Central memory CD8-positive, alpha-beta T cell (primary cell): ENCODE data around the gene COL20A1.
A peak's percentile ranks its signal among the peaks of the same experiment; 100 is the strongest.

Experiments
- ATAC-seq: fragments of 150-1000 bp; cut with Tn5 transposase; replicated peaks from 2 replicates; pipeline ENCODE4 v1.10.0; 2022; ENCODE audit warnings: mild to moderate bottlenecking, moderate FRiP score, moderate number of reproducible peaks; ENCODE audit not compliant: poor library complexity, severe bottlenecking; ENCODE audit errors: extremely low read depth
- DNase-seq, 2 donors: peaks; one replicate each; pipeline ENCODE4 v3.0.0; 2021; ENCODE audit warnings: low spot score in 2 of 2
- H3K27ac Mint-ChIP-seq: one replicate; pipeline ENCODE4 v1.8.0; 2022; ENCODE audit warnings: low read depth, mild to moderate bottlenecking, moderate library complexity, mixed read lengths
- H3K27me3 Mint-ChIP-seq: one replicate; pipeline ENCODE4 v1.8.0; 2022; ENCODE audit warnings: mixed read lengths
- H3K36me3 Mint-ChIP-seq: one replicate; pipeline ENCODE4 v1.8.0; 2022; ENCODE audit warnings: mild to moderate bottlenecking, moderate library complexity, mixed read lengths; ENCODE audit not compliant: insufficient read depth
- H3K4me1 Mint-ChIP-seq: one replicate; pipeline ENCODE4 v1.8.0; 2022; ENCODE audit warnings: mixed read lengths
- H3K4me3 Mint-ChIP-seq: one replicate; pipeline ENCODE4 v1.8.0; 2022; ENCODE audit warnings: mild to moderate bottlenecking, moderate library complexity, mixed read lengths
- H3K9me3 Mint-ChIP-seq: one replicate; pipeline ENCODE4 v1.8.0; 2022; ENCODE audit warnings: mixed read lengths

COL20A1 gene

GRCh38 chr20:63264519-63264918 is 28.5 kb upstream of the COL20A1 start:
- Mint-ChIP-seq H3K27me3 (peaks cover 26% of the 10 kb centered on the region), H3K36me3 (no peaks in the 10 kb centered on the region), H3K4me1 (peaks cover 6% of the 10 kb centered on the region), H3K4me3 (no peak overlapping the region), H3K27ac (no peak overlapping the region), H3K9me3 (no peaks in the 10 kb centered on the region)
- DNase-seq (no peak), ATAC-seq (no peak)

GRCh38 chr20:63265891-63266515 is 27.0 kb upstream of the COL20A1 start:
- H3K4me1 Mint-ChIP-seq = peaks cover 6% of the 10 kb centered on the region
- H3K9me3 Mint-ChIP-seq = no peaks in the 10 kb centered on the region
- ATAC-seq = no peak
- DNase-seq = no peak
- H3K36me3 Mint-ChIP-seq = no peaks in the 10 kb centered on the region
- peaks cover 26% of the 10 kb centered on the region for H3K27me3 Mint-ChIP-seq
- H3K4me3 Mint-ChIP-seq = no peak overlapping the region
- no peak overlapping the region for H3K27ac Mint-ChIP-seq

- Mint-ChIP-seq H3K27ac (no peak overlapping the region), H3K36me3 (no peaks in the 10 kb centered on the region), H3K27me3 (peaks cover 26% of the 10 kb centered on the region), H3K4me3 (no peak overlapping the region), H3K4me1 (peaks cover 7% of the 10 kb centered on the region), H3K9me3 (no peaks in the 10 kb centered on the region)
- no peak for DNase-seq
- no peak for ATAC-seq
Observed at GRCh38 chr20:63267691-63268090, 25.3 kb upstream of the COL20A1 start.

- Mint-ChIP-seq H3K27ac (no peak overlapping the region), H3K27me3 (peaks cover 26% of the 10 kb centered on the region), H3K4me3 (no peak overlapping the region), H3K36me3 (peaks cover 2% of the 10 kb centered on the region), H3K9me3 (no peaks in the 10 kb centered on the region), H3K4me1 (peaks cover 10% of the 10 kb centered on the region)
- no peak for DNase-seq
- ATAC-seq = no peak
Observed at GRCh38 chr20:63268256-63268655, 24.7 kb upstream of the COL20A1 start.

- H3K4me1 Mint-ChIP-seq = peaks cover 16% of the 10 kb centered on the region
- no peak overlapping the region for H3K27ac Mint-ChIP-seq
- peaks cover 6% of the 10 kb centered on the region for H3K36me3 Mint-ChIP-seq
- DNase-seq (no peak), ATAC-seq (no peak)
- no peak overlapping the region for H3K4me3 Mint-ChIP-seq
- H3K9me3 Mint-ChIP-seq = no peaks in the 10 kb centered on the region
- peaks cover 26% of the 10 kb centered on the region for H3K27me3 Mint-ChIP-seq
Observed at GRCh38 chr20:63268671-63269439, 24.1 kb upstream of the COL20A1 start.

- ATAC-seq (no peak), DNase-seq (no peak)
- Mint-ChIP-seq H3K27ac (no peak overlapping the region), H3K9me3 (no peaks in the 10 kb centered on the region), H3K4me3 (no peak overlapping the region), H3K4me1 (peaks cover 18% of the 10 kb centered on the region), H3K27me3 (peaks cover 18% of the 10 kb centered on the region), H3K36me3 (peaks cover 6% of the 10 kb centered on the region)
Observed at GRCh38 chr20:63269724-63270123, 23.3 kb upstream of the COL20A1 start.

GRCh38 chr20:63270606-63271325 is 22.2 kb upstream of the COL20A1 start:
- no peaks in the 10 kb centered on the region for H3K9me3 Mint-ChIP-seq
- H3K27me3 Mint-ChIP-seq = peaks cover 16% of the 10 kb centered on the region
- peaks cover 6% of the 10 kb centered on the region for H3K36me3 Mint-ChIP-seq
- H3K4me1 Mint-ChIP-seq = peaks cover 18% of the 10 kb centered on the region
- H3K4me3 Mint-ChIP-seq = peak overlapping the region; percentile 92
- ATAC-seq (no peak), DNase-seq (no peak)
- no peak overlapping the region for H3K27ac Mint-ChIP-seq

- DNase-seq (peak; percentile 74 to 75), ATAC-seq (peak; percentile 99)
- Mint-ChIP-seq H3K4me3 (peak within 1 kb of the TSS; percentile 92), H3K9me3 (no peaks in the 10 kb centered on the region), H3K27ac (peak within 1 kb of the TSS; percentile 91), H3K36me3 (peaks cover 6% of the 10 kb centered on the region), H3K27me3 (peaks cover 9% of the 10 kb centered on the region), H3K4me1 (peaks cover 18% of the 10 kb centered on the region)
Observed at GRCh38 chr20:63272105-63273058, 20.6 kb upstream of the COL20A1 start, which contains the start of gene ARFGAP1. Gene ARFGAP1 (plus strand): TSS chr20:63272813. CDS start chr20:63275581, 2,768 bp downstream.

- peaks cover 2% of the 10 kb centered on the region for H3K27me3 Mint-ChIP-seq
- ATAC-seq = no peak
- H3K4me1 Mint-ChIP-seq = peaks cover 18% of the 10 kb centered on the region
- peak overlapping the region; percentile 92 for H3K4me3 Mint-ChIP-seq
- H3K27ac Mint-ChIP-seq = peak overlapping the region; percentile 91
- no peak for DNase-seq
- H3K9me3 Mint-ChIP-seq = no peaks in the 10 kb centered on the region
- peaks cover 11% of the 10 kb centered on the region for H3K36me3 Mint-ChIP-seq
Observed at GRCh38 chr20:63273059-63273579, 19.9 kb upstream of the COL20A1 start.

- H3K9me3 Mint-ChIP-seq = no peaks in the 10 kb centered on the region
- DNase-seq (no peak), ATAC-seq (no peak)
- peak overlapping the region; percentile 92 for H3K4me3 Mint-ChIP-seq
- peaks cover 18% of the 10 kb centered on the region for H3K4me1 Mint-ChIP-seq
- H3K27ac Mint-ChIP-seq = peak overlapping the region; percentile 91
- no peaks in the 10 kb centered on the region for H3K27me3 Mint-ChIP-seq
- H3K36me3 Mint-ChIP-seq = peaks cover 13% of the 10 kb centered on the region
Observed at GRCh38 chr20:63273635-63274380, 19.2 kb upstream of the COL20A1 start.

GRCh38 chr20:63274381-63275228 is 18.4 kb upstream of the COL20A1 start:
- no peak for DNase-seq
- Mint-ChIP-seq H3K36me3 (peaks cover 20% of the 10 kb centered on the region), H3K4me3 (peak overlapping the region; percentile 92), H3K9me3 (no peaks in the 10 kb centered on the region), H3K4me1 (peaks cover 18% of the 10 kb centered on the region), H3K27ac (no peak overlapping the region), H3K27me3 (no peaks in the 10 kb centered on the region)
- no peak for ATAC-seq
